ENCODE measurements around the gene ATF6. TPM values are rescaled to one million over a fixed set of nuclear protein-coding genes. Genes with fewer than 3 reads are reported as not detected.

The ATF6 gene
- total RNA-seq, 2 experiments from 2014 or later, result 10.2 to 13.9 TPM

DNA sequence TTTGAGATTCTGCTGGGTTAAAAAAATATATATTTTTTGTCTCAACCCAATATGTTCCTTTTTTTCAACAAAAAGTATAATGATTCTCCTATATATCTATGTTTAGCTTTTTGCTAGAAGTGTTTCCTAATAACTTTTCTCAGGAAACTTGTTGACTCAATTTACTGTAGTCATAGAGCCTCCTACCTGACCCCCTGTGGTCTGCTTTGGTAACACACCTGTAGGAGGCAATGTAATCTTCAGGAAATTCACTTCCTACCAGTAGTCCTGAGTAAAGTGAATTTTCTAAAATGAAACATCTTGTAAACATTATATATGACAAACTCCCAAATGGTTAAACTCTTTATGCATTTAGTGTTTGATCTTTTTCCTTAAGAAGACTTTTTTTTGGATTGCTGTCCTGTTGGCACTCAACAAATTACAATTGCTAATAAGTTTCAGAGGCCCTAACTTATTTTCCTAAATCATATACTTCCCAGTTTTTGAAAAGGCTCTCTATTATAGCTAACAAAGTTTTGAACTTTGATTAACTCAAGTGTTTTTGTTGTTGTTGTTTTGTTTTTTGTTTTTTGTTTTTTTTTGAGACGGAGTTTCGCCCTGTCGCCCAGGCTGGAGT, 139.3 kb downstream of the ATF6 start:
- Histone ChIP-seq H3K36me3 (ENCODE audit: insufficient read depth, low read length) (no peaks in the 10 kb centered on the region), H3K9me2 (ENCODE audit: insufficient read depth, low read length) (no peaks in the 10 kb centered on the region), H3K79me2 (ENCODE audit: insufficient read depth, low read depth, low read length) (no peaks in the 10 kb centered on the region), H4K20me1 (ENCODE audit: insufficient read depth, low read length) (no peaks in the 10 kb centered on the region), H3K27ac (ENCODE audit: low read depth, low read length, poor library complexity, severe bottlenecking) (no peak overlapping the region), H3K4me1 (ENCODE audit: insufficient read depth, low read length, poor library complexity, severe bottlenecking) (no peaks in the 10 kb centered on the region), H3K4me2 (ENCODE audit: low read length) (no peak overlapping the region), H3K9me3 (ENCODE audit: low read length) (no peaks in the 10 kb centered on the region), H2AFZ (ENCODE audit: low read length) (no peak overlapping the region), H3K4me3 (ENCODE audit: low read depth, low read length, poor library complexity, severe bottlenecking) (no peak overlapping the region)
- CTCF ChIA-PET (ENCODE audit: unreplicated experiment), result no interaction called here
- BruUV-seq (replicated peaks), result no TSS peak
- TF ChIP-seq, protein P1, sequence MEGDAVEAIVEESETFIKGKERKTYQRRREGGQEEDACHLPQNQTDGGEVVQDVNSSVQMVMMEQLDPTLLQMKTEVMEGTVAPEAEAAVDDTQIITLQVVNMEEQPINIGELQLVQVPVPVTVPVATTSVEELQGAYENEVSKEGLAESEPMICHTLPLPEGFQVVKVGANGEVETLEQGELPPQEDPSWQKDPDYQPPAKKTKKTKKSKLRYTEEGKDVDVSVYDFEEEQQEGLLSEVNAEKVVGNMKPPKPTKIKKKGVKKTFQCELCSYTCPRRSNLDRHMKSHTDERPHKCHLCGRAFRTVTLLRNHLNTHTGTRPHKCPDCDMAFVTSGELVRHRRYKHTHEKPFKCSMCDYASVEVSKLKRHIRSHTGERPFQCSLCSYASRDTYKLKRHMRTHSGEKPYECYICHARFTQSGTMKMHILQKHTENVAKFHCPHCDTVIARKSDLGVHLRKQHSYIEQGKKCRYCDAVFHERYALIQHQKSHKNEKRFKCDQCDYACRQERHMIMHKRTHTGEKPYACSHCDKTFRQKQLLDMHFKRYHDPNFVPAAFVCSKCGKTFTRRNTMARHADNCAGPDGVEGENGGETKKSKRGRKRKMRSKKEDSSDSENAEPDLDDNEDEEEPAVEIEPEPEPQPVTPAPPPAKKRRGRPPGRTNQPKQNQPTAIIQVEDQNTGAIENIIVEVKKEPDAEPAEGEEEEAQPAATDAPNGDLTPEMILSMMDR (conservative IDR thresholded peaks at IDR 0.05; ENCODE audit: low read length), result peak; percentile 87
- no peak for TF ChIP-seq EZH2phosphoT487 (IDR thresholded peaks at IDR 0.05; ENCODE audit: borderline replicate concordance, low read depth, low read length)
- intact Hi-C loops (cut with micrococcal nuclease; ENCODE audit: unreplicated experiment), result loop anchor here (5.0 kb wide), 1 partner anchor 113 kb away; no protein-coding TSS in a partner anchor
- DNase-seq (ENCODE audit: low spot score), result peak; percentile 41
- POLR2A ChIA-PET, result interaction anchor here (0.6 to 1.0 kb wide), 2 partner anchors 34 to 98 kb away, joined by 4 to 5 read pairs; no protein-coding TSS in a partner anchor

DNA sequence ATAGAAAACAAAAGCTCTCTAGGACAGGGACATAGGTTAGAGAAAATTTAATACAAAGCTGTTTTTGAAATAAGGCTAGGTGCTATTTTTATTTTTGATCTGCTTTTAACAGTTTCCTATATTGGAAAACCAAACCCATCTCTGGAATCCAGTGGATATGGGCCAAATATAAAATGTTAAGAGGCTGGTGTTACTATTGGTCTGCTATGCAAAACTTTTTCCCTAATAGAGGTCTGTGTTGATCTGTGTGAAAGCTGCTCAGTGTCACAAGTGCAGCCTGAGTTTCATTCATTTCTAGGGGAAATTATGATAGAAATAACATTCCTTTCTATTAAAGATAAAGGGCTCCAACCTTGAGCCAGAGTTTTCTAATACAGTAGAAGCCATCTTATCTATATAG, 141.1 kb downstream of the ATF6 start:
- ChIA-PET POLR2A (interaction anchor here (0.6 kb wide), 1 partner anchor 8 kb away, joined by 3 read pairs; no protein-coding TSS in a partner anchor), CTCF (ENCODE audit: unreplicated experiment) (no interaction called here)
- H3K27ac ChIP-seq (ENCODE audit: low read depth, low read length, poor library complexity, severe bottlenecking), result no peak overlapping the region
- intact Hi-C loops (cut with micrococcal nuclease; ENCODE audit: unreplicated experiment), result loop anchor here (5.0 kb wide), 1 partner anchor 115 kb away; no protein-coding TSS in a partner anchor
- no peaks in the 10 kb centered on the region for H3K9me3 ChIP-seq (ENCODE audit: low read length)
- H3K36me3 ChIP-seq (ENCODE audit: insufficient read depth, low read length), result no peaks in the 10 kb centered on the region
- no peak overlapping the region for H2AFZ ChIP-seq (ENCODE audit: low read length)
- no peaks in the 10 kb centered on the region for H3K4me1 ChIP-seq (ENCODE audit: insufficient read depth, low read length, poor library complexity, severe bottlenecking)
- no peak overlapping the region for H3K4me3 ChIP-seq (ENCODE audit: low read depth, low read length, poor library complexity, severe bottlenecking)
- no peaks in the 10 kb centered on the region for H3K79me2 ChIP-seq (ENCODE audit: insufficient read depth, low read depth, low read length)
- BruUV-seq (replicated peaks), result no TSS peak
- no peak for TF ChIP-seq EZH2phosphoT487 (IDR thresholded peaks at IDR 0.05; ENCODE audit: borderline replicate concordance, low read depth, low read length)
- TF ChIP-seq, protein P1 (conservative IDR thresholded peaks at IDR 0.05; ENCODE audit: low read length), result no peak
- DNase-seq (ENCODE audit: low spot score), result no peak
- H4K20me1 ChIP-seq (ENCODE audit: insufficient read depth, low read length), result no peaks in the 10 kb centered on the region
- H3K9me2 ChIP-seq (ENCODE audit: insufficient read depth, low read length), result no peaks in the 10 kb centered on the region
- H3K4me2 ChIP-seq (ENCODE audit: low read length), result no peak overlapping the region

DNA sequence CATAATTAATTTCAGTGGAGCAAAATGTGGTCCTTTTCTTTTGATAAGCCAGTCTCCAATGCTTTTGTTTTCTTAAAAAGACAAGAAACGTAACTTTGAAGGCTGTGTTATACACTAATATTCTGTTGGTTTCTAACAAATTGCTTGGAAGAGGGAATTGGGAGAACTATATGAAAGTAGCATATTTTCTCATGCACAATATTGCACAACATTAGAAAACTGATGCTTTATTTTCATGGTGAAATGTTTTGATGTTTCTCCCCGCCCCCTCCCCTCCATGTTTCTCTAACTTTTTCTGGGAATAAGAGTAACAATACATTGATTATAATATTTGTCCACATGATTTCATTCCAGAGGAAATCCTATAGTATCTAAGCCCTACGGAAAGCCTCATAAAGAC, 142.1 kb downstream of the ATF6 start:
- H3K9me3 ChIP-seq (ENCODE audit: low read length), result no peaks in the 10 kb centered on the region
- no peak overlapping the region for H3K4me2 ChIP-seq (ENCODE audit: low read length)
- ChIA-PET CTCF (ENCODE audit: unreplicated experiment) (no interaction called here), POLR2A (no interaction called here)
- no peak overlapping the region for H3K4me3 ChIP-seq (ENCODE audit: low read depth, low read length, poor library complexity, severe bottlenecking)
- H3K4me1 ChIP-seq (ENCODE audit: insufficient read depth, low read length, poor library complexity, severe bottlenecking), result no peaks in the 10 kb centered on the region
- no TSS peak for BruUV-seq (replicated peaks)
- H2AFZ ChIP-seq (ENCODE audit: low read length), result no peak overlapping the region
- no peaks in the 10 kb centered on the region for H4K20me1 ChIP-seq (ENCODE audit: insufficient read depth, low read length)
- no peak overlapping the region for H3K27ac ChIP-seq (ENCODE audit: low read depth, low read length, poor library complexity, severe bottlenecking)
- intact Hi-C loops (cut with micrococcal nuclease; ENCODE audit: unreplicated experiment), result loop anchor here (5.0 kb wide), 1 partner anchor 116 kb away; no protein-coding TSS in a partner anchor
- H3K36me3 ChIP-seq (ENCODE audit: insufficient read depth, low read length), result no peaks in the 10 kb centered on the region
- H3K79me2 ChIP-seq (ENCODE audit: insufficient read depth, low read depth, low read length), result no peaks in the 10 kb centered on the region
- TF ChIP-seq, protein P1 (conservative IDR thresholded peaks at IDR 0.05; ENCODE audit: low read length), result no peak
- no peak for TF ChIP-seq EZH2phosphoT487 (IDR thresholded peaks at IDR 0.05; ENCODE audit: borderline replicate concordance, low read depth, low read length)
- no peak for DNase-seq (ENCODE audit: low spot score)
- H3K9me2 ChIP-seq (ENCODE audit: insufficient read depth, low read length), result no peaks in the 10 kb centered on the region
